CD14-positive monocyte (primary cell): Measurements from ENCODE around the gene CDH23. TPM values are rescaled to one million over a fixed set of nuclear protein-coding genes. Genes with fewer than 3 reads are reported as not detected.

ENCODE experiments used
- DNase-seq, 3 donors: peaks; one replicate each; pipeline ENCODE4 v3.0.0-alpha.2; 2011 to 2022
- H2AFZ ChIP-seq: 2 replicates; pipeline ENCODE4 v1.6.0; 2012; ENCODE audit warnings: mild to moderate bottlenecking, low read depth, low read length, inconsistent platforms; ENCODE audit not compliant: insufficient read depth, poor library complexity, severe bottlenecking
- H3K27ac ChIP-seq, 2 donors: 1 replicate in 1 of 2; 2 replicates in 1 of 2; pipeline ENCODE4 v1.5.1; 2012 to 2013; ENCODE audit warnings: low read length in 2 of 2, control low read depth in 1 of 2, inconsistent platforms in 1 of 2, low read depth in 1 of 2, mild to moderate bottlenecking in 1 of 2
- H3K27me3 ChIP-seq, 2 donors: one replicate each; pipeline versions ENCODE4 v1.6.0 to v1.6.1; 2011 to 2013; ENCODE audit warnings: low read length in 2 of 2; ENCODE audit not compliant: control insufficient read depth in 2 of 2, insufficient read depth in 2 of 2
- H3K36me3 ChIP-seq, 2 donors: replicated peaks in 1 of 2; 1 replicate in 1 of 2; 2 replicates in 1 of 2; pipeline versions ENCODE4 v1.5.1 to v1.6.1; 2012 to 2013; ENCODE audit warnings: low read length in 2 of 2, control low read depth in 1 of 2, inconsistent platforms in 1 of 2, mild to moderate bottlenecking in 1 of 2; ENCODE audit not compliant: insufficient read depth in 2 of 2, control insufficient read depth in 1 of 2
- H3K4me1 ChIP-seq, 2 donors: 1 replicate in 1 of 2; 2 replicates in 1 of 2; pipeline versions ENCODE4 v1.5.1 to v1.6.1; 2012 to 2013; ENCODE audit warnings: low read length in 2 of 2, control low read depth in 1 of 2, inconsistent platforms in 1 of 2, mild to moderate bottlenecking in 1 of 2, moderate library complexity in 1 of 2; ENCODE audit not compliant: insufficient read depth in 2 of 2, control insufficient read depth in 1 of 2
- H3K4me2 ChIP-seq: replicated peaks from 2 replicates; pipeline ENCODE3; 2012; ENCODE audit warnings: low read length, moderate library complexity, mild to moderate bottlenecking; ENCODE audit not compliant: poor library complexity, severe bottlenecking; ENCODE audit errors: extremely low read depth
- H3K4me3 ChIP-seq, 3 experiments: fragments of 200-600 bp in 1 of 3; sonication (generic) in 1 of 3; replicated peaks in 1 of 3; 1 replicate in 2 of 3; 2 replicates in 1 of 3; pipeline ENCODE4 v1.5.1; 2011 to 2013; ENCODE audit warnings: low read length in 3 of 3, mild to moderate bottlenecking in 3 of 3, control low read depth in 2 of 3, low read depth in 2 of 3, inconsistent platforms in 1 of 3, moderate library complexity in 1 of 3
- H3K79me2 ChIP-seq: 2 replicates; pipeline ENCODE4 v1.6.0; 2012; ENCODE audit warnings: mild to moderate bottlenecking, control low read depth, inconsistent platforms, low read length, moderate library complexity; ENCODE audit not compliant: insufficient read depth
- H3K9ac ChIP-seq: 2 replicates; pipeline ENCODE4 v1.6.0; 2017; ENCODE audit warnings: low read length, mild to moderate bottlenecking; ENCODE audit not compliant: insufficient read depth, poor library complexity, severe bottlenecking
- H3K9me3 ChIP-seq, 2 donors: replicated peaks in 1 of 2; 1 replicate in 1 of 2; 2 replicates in 1 of 2; pipeline versions ENCODE4 v1.5.1 to v1.6.1; 2012 to 2013; ENCODE audit warnings: low read length in 2 of 2, control low read depth in 1 of 2; ENCODE audit not compliant: control insufficient read depth in 1 of 2, insufficient read depth in 1 of 2
- H4K20me1 ChIP-seq: 2 replicates; pipeline ENCODE4 v1.6.0; 2012; ENCODE audit warnings: mild to moderate bottlenecking, low read length, control low read depth, moderate library complexity; ENCODE audit not compliant: insufficient read depth
- H3K27ac Mint-ChIP-seq, 7 donors: one replicate each; pipeline ENCODE4 v1.8.0; 2020; ENCODE audit warnings: mild to moderate bottlenecking in 7 of 7, mixed read lengths in 7 of 7, moderate library complexity in 6 of 7, inconsistent platforms in 2 of 7
- H3K27me3 Mint-ChIP-seq, 3 donors: one replicate each; pipeline ENCODE4 v1.8.0; 2021 to 2022; ENCODE audit warnings: low read depth in 3 of 3, mild to moderate bottlenecking in 3 of 3, mixed read lengths in 3 of 3, moderate library complexity in 3 of 3, inconsistent platforms in 1 of 3
- H3K36me3 Mint-ChIP-seq, 2 donors: one replicate each; pipeline ENCODE4 v1.8.0; 2020; ENCODE audit warnings: mixed read lengths in 2 of 2, inconsistent platforms in 1 of 2, mild to moderate bottlenecking in 1 of 2
- H3K4me1 Mint-ChIP-seq: one replicate; pipeline ENCODE4 v1.8.0; 2020; ENCODE audit warnings: mild to moderate bottlenecking, mixed read lengths
- H3K4me3 Mint-ChIP-seq, 2 donors: one replicate each; pipeline ENCODE4 v1.8.0; 2020; ENCODE audit warnings: mild to moderate bottlenecking in 2 of 2, mixed read lengths in 2 of 2, moderate library complexity in 1 of 2
- H3K9me3 Mint-ChIP-seq, 7 donors: one replicate each; pipeline ENCODE4 v1.8.0; 2020 to 2022; ENCODE audit warnings: mixed read lengths in 7 of 7, mild to moderate bottlenecking in 6 of 7, moderate library complexity in 6 of 7, inconsistent platforms in 2 of 7
- WGBS: methylation state at CpG from one replicate; pipeline ENCODE4 v1.1.5; 2013; ENCODE audit warnings: missing lambda C conversion rate; ENCODE audit not compliant: insufficient coverage; 5-methylcytosine and 5-hydroxymethylcytosine counted together
- intact Hi-C, 2 donors: fragments of 100-400 bp; cut with micrococcal nuclease; formaldehyde crosslinking; loops; one replicate each; pipeline versions ENCODE4 v1.15.0 to v1.15.1; 2023
- polyA plus RNA-seq, 3 donors: library from polyadenylated mRNA; depleted of rRNA in 1 of 3; unstranded in 2 of 3; stranded (reverse) in 1 of 3; fragments of 300-500 nt in 2 of 3; fragments of >200 nt in 1 of 3; fragmentation: Illumina TruSeq in 2 of 3; gene quantifications; 1 replicate in 2 of 3; 2 replicates in 1 of 3; pipeline ENCODE4 v1.2.3, GENCODE V29; 2012 to 2021
- TF ChIP-seq, protein P1 (sequence below): fragments of 200-600 bp; IDR thresholded peaks from one replicate; pipeline ENCODE4 v1.8.0; 2022; ENCODE audit warnings: antibody characterized with exemption, mild to moderate bottlenecking

Gene CDH23
- polyA plus RNA-seq, 3 donors: 8.2 to 36.2 (median 10.5) TPM

DNA sequence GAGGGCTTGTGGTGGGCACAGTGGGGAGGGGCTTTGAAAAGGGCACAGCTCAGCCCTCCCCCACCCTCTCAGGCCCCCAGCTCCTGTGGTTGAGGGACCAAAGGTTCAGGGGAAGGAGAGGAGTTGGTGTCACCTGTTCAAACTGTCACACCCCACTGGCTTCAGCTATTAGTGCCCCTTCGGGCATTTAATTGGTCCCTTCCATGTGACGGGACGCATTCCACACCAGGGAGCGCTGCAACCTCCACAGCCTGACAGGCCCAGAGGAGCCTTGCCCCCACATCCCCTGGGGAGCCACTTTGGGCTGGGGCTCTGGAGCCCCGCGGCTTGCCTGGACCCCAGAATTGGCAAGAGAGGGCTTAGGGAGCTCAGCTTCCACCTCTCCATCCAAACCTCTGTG is 247.2 kb downstream of the CDH23 start:
- intact Hi-C loops: no loop called here
- H3K4me1 ChIP-seq: peaks cover 15 to 39% of the 10 kb centered on the region in 2 donors
- Mint-ChIP-seq H3K4me1 (peaks cover 39% of the 10 kb centered on the region), H3K27me3 (peaks cover 0 to 5% (median 3%) of the 10 kb centered on the region in 3 donors), H3K9me3 (no peaks in the 10 kb centered on the region), H3K4me3 (no peak overlapping the region), H3K36me3 (peaks cover 12 to 20% of the 10 kb centered on the region in 2 donors), H3K27ac (no peak overlapping the region)
- TF ChIP-seq, protein P1, sequence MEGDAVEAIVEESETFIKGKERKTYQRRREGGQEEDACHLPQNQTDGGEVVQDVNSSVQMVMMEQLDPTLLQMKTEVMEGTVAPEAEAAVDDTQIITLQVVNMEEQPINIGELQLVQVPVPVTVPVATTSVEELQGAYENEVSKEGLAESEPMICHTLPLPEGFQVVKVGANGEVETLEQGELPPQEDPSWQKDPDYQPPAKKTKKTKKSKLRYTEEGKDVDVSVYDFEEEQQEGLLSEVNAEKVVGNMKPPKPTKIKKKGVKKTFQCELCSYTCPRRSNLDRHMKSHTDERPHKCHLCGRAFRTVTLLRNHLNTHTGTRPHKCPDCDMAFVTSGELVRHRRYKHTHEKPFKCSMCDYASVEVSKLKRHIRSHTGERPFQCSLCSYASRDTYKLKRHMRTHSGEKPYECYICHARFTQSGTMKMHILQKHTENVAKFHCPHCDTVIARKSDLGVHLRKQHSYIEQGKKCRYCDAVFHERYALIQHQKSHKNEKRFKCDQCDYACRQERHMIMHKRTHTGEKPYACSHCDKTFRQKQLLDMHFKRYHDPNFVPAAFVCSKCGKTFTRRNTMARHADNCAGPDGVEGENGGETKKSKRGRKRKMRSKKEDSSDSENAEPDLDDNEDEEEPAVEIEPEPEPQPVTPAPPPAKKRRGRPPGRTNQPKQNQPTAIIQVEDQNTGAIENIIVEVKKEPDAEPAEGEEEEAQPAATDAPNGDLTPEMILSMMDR: no peak
- no peaks in the 10 kb centered on the region for H4K20me1 ChIP-seq
- H3K27me3 ChIP-seq: no peaks in the 10 kb centered on the region
- no peaks in the 10 kb centered on the region for H3K79me2 ChIP-seq
- H3K9ac ChIP-seq: no peak overlapping the region
- WGBS: 86% methylated on average over 5 of the region's 6 CpGs
- H3K9me3 ChIP-seq: no peaks in the 10 kb centered on the region
- H3K4me3 ChIP-seq: no peak overlapping the region
- no peak overlapping the region for H3K4me2 ChIP-seq
- DNase-seq: no peak
- no peak overlapping the region for H3K27ac ChIP-seq
- no peaks in the 10 kb centered on the region for H3K36me3 ChIP-seq
- no peak overlapping the region for H2AFZ ChIP-seq

DNA sequence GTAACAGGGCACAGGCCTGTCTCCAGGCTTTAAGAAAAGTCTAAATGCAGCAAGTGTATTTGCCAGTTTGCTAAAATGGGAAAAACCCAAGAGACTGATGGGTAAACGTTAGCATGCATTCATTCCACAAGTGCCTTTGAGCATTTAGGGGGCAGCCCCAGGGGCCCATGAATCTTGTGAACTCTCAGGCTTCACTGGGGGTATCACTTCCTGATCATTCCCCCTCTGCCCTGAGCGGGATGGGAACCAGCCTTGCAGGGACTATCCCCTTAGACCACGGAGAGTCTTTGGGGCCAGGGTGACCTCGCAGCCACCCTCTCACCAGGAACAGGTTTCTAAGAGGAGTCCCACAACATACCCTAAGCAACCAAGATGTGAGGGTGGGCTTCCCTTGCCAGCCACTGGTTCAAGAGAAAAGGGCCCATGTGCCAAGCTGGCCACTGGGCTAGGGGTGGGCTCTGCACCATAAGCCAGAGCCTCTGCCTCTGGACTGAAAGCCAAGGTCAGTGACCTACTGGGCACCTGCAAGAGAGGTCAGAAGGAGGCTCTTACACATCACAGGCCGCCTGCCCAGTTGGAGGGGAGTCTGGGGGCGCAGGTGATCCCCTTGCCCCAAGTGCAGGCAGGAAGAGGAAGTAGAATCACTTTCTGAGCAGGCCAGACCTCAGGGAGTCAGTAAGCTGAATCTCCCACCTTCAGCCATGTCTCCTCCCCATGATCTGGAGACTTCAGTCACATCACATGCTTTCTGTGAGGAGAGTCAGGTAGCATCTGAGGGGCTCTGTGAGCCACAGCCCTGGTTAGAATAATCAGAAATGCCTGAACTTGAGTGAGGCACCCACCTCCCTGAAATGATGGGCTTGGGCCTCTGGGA is 247.8 kb downstream of the CDH23 start:
- H3K9ac ChIP-seq: no peak overlapping the region
- TF ChIP-seq, protein P1: no peak
- peaks cover 15 to 23% of the 10 kb centered on the region in 2 donors for H3K36me3 Mint-ChIP-seq

More for the DNA sequence above, 247.8 kb downstream of the CDH23 start:
- Histone ChIP-seq H3K36me3 (no peaks in the 10 kb centered on the region), H3K4me2 (no peak overlapping the region), H4K20me1 (no peaks in the 10 kb centered on the region), H3K4me3 (no peak overlapping the region), H3K4me1 (peaks cover 15 to 39% of the 10 kb centered on the region in 2 donors), H3K27ac (no peak overlapping the region), H2AFZ (no peak overlapping the region), H3K79me2 (no peaks in the 10 kb centered on the region), H3K9me3 (no peaks in the 10 kb centered on the region), H3K27me3 (no peaks in the 10 kb centered on the region)
- no peak overlapping the region for H3K4me3 Mint-ChIP-seq
- H3K27ac Mint-ChIP-seq: no peak overlapping the region
- H3K4me1 Mint-ChIP-seq: peaks cover 38% of the 10 kb centered on the region
- no peak for DNase-seq
- no peaks in the 10 kb centered on the region for H3K9me3 Mint-ChIP-seq
- whole genome bisulfite sequencing: 80% methylated on average over 3 of the region's 6 CpGs
- peaks cover 0 to 3% (median 3%) of the 10 kb centered on the region in 3 donors for H3K27me3 Mint-ChIP-seq
- intact Hi-C loops: no loop called here
